GM12891 (cell line): ENCODE results near the gene C20orf141.

Experiments
- POLR2A ChIP-seq: IDR thresholded peaks from 2 replicates; pipeline ENCODE4 v1.6.1; 2011; ENCODE audit warnings: low read depth, low read length, control low read depth
- POLR2AphosphoS5 ChIP-seq: IDR thresholded peaks from 2 replicates; pipeline ENCODE4 v1.6.1; 2011; ENCODE audit warnings: low read depth, low read length, control low read depth
- SPI1 ChIP-seq: IDR thresholded peaks from 2 replicates; pipeline ENCODE4 v1.6.1; 2011; ENCODE audit warnings: low read depth, low read length, control low read depth

DNA sequence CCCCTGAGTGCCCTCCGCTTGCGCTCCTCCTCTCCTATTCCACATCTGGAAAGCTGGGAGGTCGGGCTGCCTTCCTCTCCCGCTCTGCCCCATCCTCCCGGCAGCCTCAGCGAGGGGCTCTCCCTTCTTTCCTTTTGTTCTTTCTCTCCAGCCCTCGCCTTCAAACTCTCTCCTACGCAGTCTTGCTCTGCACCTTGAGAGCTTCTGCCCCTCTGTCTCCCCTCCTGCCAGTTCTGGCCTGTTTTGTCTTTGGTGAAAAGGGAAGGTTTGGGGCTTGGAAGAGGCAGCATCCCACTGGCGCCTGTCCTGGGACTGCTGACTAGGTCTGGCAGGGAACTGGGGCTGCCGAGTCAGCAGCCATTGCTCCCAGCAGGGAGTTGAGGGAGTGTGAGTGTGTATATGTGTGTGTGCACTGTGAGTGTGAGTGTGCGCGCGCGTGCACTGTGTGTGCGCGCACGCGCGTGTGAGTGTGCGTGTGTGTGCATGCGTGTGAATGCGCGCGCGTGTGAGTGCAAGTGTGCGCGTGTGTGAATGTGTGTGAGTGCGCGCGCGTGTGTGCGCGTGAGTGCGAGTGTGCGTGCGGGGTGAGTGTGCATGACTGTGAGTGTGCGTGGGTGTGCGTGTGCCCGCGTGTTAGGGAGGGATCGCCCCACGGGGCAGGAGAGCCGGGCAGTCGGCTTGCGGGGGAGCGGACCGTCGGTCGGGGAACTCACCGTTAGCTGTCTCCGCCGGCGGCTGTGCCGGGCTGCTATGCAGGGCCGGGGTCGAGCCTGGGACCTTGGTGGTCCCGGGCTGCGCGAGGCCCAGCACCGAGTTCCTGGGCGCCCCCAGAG is 14.9 kb upstream of the C20orf141 start:
- TF ChIP-seq POLR2A (no peak), POLR2AphosphoS5 (no peak), SPI1 (no peak)
